ENCODE results near the gene HS6ST3.

DNA sequence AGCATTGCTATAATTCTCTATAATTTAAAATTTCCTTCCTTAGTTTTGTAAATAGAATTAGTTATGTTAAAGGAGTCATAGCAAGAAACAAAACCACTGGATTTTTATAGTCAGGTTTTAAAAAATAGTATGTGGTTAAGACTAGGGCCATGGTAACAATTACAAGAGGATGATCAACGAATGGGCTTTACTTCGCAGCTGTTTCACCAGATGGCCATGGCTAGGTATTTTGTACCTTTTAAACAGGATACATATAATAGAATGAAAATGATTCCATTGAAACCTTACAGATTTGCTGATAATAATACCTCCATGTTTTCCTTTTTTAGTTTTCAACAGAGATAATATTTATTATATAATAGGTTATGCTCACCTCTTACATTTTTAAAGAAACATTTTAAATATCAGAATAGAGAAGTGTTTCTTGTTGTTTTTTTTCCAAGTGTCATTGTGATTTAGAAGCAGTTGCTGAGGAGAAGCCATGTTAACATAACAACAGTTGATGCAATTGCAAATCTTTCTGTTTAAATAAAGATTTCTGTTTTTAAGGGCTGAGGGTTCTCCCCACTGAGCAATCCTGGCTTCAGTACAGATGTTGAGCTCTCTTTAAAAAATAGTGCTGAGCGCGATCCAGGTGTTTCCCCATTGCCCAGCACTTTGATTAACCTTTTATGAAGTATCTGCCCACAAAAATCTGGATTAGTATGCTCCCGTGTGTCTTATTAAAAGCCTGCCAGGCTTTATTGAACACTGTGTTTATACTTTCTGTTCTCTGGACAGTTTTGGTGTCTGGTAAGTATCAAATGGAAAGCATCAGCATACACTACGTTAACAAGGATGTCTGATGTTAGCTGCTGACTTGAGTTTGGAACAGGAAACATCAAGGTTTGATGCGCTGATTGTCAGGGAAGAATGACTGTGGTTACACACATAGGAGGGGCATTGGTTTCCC is 205.3 kb downstream of the HS6ST3 start:
- TF ChIP-seq, protein P1, sequence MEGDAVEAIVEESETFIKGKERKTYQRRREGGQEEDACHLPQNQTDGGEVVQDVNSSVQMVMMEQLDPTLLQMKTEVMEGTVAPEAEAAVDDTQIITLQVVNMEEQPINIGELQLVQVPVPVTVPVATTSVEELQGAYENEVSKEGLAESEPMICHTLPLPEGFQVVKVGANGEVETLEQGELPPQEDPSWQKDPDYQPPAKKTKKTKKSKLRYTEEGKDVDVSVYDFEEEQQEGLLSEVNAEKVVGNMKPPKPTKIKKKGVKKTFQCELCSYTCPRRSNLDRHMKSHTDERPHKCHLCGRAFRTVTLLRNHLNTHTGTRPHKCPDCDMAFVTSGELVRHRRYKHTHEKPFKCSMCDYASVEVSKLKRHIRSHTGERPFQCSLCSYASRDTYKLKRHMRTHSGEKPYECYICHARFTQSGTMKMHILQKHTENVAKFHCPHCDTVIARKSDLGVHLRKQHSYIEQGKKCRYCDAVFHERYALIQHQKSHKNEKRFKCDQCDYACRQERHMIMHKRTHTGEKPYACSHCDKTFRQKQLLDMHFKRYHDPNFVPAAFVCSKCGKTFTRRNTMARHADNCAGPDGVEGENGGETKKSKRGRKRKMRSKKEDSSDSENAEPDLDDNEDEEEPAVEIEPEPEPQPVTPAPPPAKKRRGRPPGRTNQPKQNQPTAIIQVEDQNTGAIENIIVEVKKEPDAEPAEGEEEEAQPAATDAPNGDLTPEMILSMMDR (conservative IDR thresholded peaks at IDR 0.05; ENCODE audit: low read depth, low read length) = no peak
- TF ChIP-seq EZH2 (IDR thresholded peaks at IDR 0.05; ENCODE audit: low read length, unreplicated experiment) (no peak), EZH2phosphoT487 (IDR thresholded peaks at IDR 0.05; ENCODE audit: borderline replicate concordance, low read length) (no peak)

All from PC-3 (cell line).